Transverse colon (tissue), 4 donors: Measurements from ENCODE around the gene PDXP. TPM values are rescaled to one million over a fixed set of nuclear protein-coding genes. Genes with fewer than 3 reads are reported as not detected.

ENCODE experiments used
- DNase-seq: peaks from one replicate; pipeline ENCODE4 v3.0.0-alpha.2; 2019
- H3K27ac ChIP-seq, 4 donors: fragments of 200-600 bp; sonication (generic); 2 replicates each; pipeline ENCODE4 v1.5.1; 2016 to 2018; ENCODE audit warnings: inconsistent platforms in 4 of 4
- H3K27me3 ChIP-seq: fragments of 200-600 bp; sonication (generic); 2 replicates; pipeline ENCODE4 v1.5.1; 2017; ENCODE audit warnings: inconsistent platforms
- H3K36me3 ChIP-seq, 4 donors: fragments of 200-600 bp; sonication (generic); 2 replicates each; pipeline ENCODE4 v1.5.1; 2017 to 2019; ENCODE audit warnings: inconsistent platforms in 4 of 4
- H3K4me1 ChIP-seq, 4 donors: fragments of 200-600 bp; sonication (generic); 2 replicates each; pipeline ENCODE4 v1.5.1; 2017 to 2020; ENCODE audit warnings: inconsistent platforms in 4 of 4
- H3K4me3 ChIP-seq, 4 donors: fragments of 200-600 bp; sonication (generic); 1 replicate in 1 of 4; 2 replicates in 3 of 4; pipeline versions ENCODE4 v1.5.1 to v1.6.1; 2017 to 2019; ENCODE audit warnings: inconsistent platforms in 4 of 4
- H3K9me3 ChIP-seq, 2 donors: fragments of 200-600 bp; sonication (generic); 2 replicates each; pipeline ENCODE4 v1.5.1; 2017 to 2019; ENCODE audit warnings: inconsistent platforms in 2 of 2
- CTCF ChIP-seq, 5 experiments: fragments of 200-600 bp in 3 of 5; fragments of 450-650 bp in 2 of 5; sonication (generic) in 3 of 5; IDR thresholded peaks; 1 replicate in 2 of 5; 2 replicates in 3 of 5; pipeline ENCODE4 v1.5.1; 2016 to 2017; ENCODE audit warnings: antibody characterized with exemption in 5 of 5, inconsistent platforms in 3 of 5, mild to moderate bottlenecking in 2 of 5, moderate library complexity in 1 of 5
- EP300 ChIP-seq: sonication (generic); formaldehyde crosslinking; IDR thresholded peaks from one replicate; pipeline ENCODE4 v1.6.1; 2017; ENCODE audit warnings: antibody characterized with exemption, low read depth
- POLR2A ChIP-seq: fragments of 450-650 bp; IDR thresholded peaks from one replicate; pipeline ENCODE4 v1.6.1; 2016; ENCODE audit warnings: antibody characterized with exemption, mild to moderate bottlenecking, moderate library complexity
- POLR2AphosphoS5 ChIP-seq, 3 donors: sonication (generic); formaldehyde crosslinking; IDR thresholded peaks; one replicate each; pipeline ENCODE4 v1.6.1; 2016; ENCODE audit warnings: antibody characterized with exemption in 3 of 3
- WGBS, 2 donors: methylation state at CpG; one replicate each; pipeline ENCODE4 v1.1.5; 2018; ENCODE audit warnings: low coverage in 1 of 2; 5-methylcytosine and 5-hydroxymethylcytosine counted together
- in situ Hi-C, 4 donors: fragments of 200-750 bp; cut with MboI; loops; one replicate each; pipeline versions ENCODE4 v1.15.0 to v1.15.1; 2017; ENCODE audit warnings: low sequenced_read_pairs in 3 of 4, low pct_ligation_motif_present in 1 of 4, low pct_unique_long_range_greater_than_20kb in 1 of 4
- intact Hi-C: fragments of 100-400 bp; cut with DNase I; formaldehyde crosslinking; loops from one replicate; pipeline ENCODE4 v1.15.1; 2023; ENCODE audit warnings: low total_unique reads
- total RNA-seq, 4 donors: library from RNA; depleted of rRNA; stranded (reverse); fragments of >200 nt; gene quantifications; one replicate each; pipeline ENCODE4 v1.1.0, GENCODE V29; 2016

Gene PDXP
- total RNA-seq, 4 donors from 2014 or later = 28.9 to 126 (median 50.7) TPM

GRCh38 chr22:37624017-37624365, 34.5 kb upstream of the PDXP start:
- Histone ChIP-seq H3K4me1 (peaks cover 33 to 44% (median 39%) of the 10 kb centered on the region in 4 donors), H3K9me3 (no peaks in the 10 kb centered on the region), H3K4me3 (no peak overlapping the region), H3K27ac (peak overlapping the region; percentile 68 to 91 (median 76)), H3K36me3 (peaks cover 0 to under 1% (median 0%) of the 10 kb centered on the region in 4 donors), H3K27me3 (no peaks in the 10 kb centered on the region)
- in situ Hi-C loops = loop anchor here in 1 of 4 donors (10.0 kb wide), 1 partner anchor 61 kb away; the partner anchor contains the start of gene NOL12
- 15 to 46% methylated on average over 2 to 6 of the region's 6 CpGs for WGBS, 2 donors
- DNase-seq = peak; percentile 85
- peak in 2 of 3 donors; percentile 24 to 31 for TF ChIP-seq POLR2AphosphoS5 (IDR thresholded peaks at IDR 0.05)
- TF ChIP-seq POLR2A = peak; percentile 18
- no peak for TF ChIP-seq EP300
- intact Hi-C loops = no loop called here

GRCh38 chr22:37624876-37625275, 33.6 kb upstream of the PDXP start:
- TF ChIP-seq POLR2AphosphoS5 (IDR thresholded peaks at IDR 0.05) (no peak), EP300 (no peak), POLR2A (no peak), CTCF (IDR thresholded peaks at IDR 0.05) (no peak)
- no peaks in the 10 kb centered on the region for H3K36me3 ChIP-seq
- no peaks in the 10 kb centered on the region for H3K9me3 ChIP-seq
- H3K27ac ChIP-seq = peak overlapping the region in 3 of 4 donors; percentile 68 to 91 (median 72)
- peaks cover 33 to 44% (median 39%) of the 10 kb centered on the region in 4 donors for H3K4me1 ChIP-seq
- H3K27me3 ChIP-seq = no peaks in the 10 kb centered on the region
- WGBS, 2 donors = 84 to 93% methylated on average over 4 to 7 of the region's 7 CpGs
- H3K4me3 ChIP-seq = no peak overlapping the region
- in situ Hi-C loops (loop anchor here in 1 of 4 donors (10.0 kb wide), 1 partner anchor 60 kb away; the partner anchor contains the start of gene NOL12), intact Hi-C loops (no loop called here)
- no peak for DNase-seq

GRCh38 chr22:37625737-37626136, 32.8 kb upstream of the PDXP start:
- H3K9me3 ChIP-seq = no peaks in the 10 kb centered on the region
- in situ Hi-C loops = loop anchor here in 1 of 4 donors (10.0 kb wide), 1 partner anchor 59 kb away; the partner anchor contains the start of gene NOL12
- 80 to 83% methylated on average over 1 to 10 of the region's 14 CpGs for WGBS, 2 donors

GRCh38 chr22:37626144-37626543, 32.4 kb upstream of the PDXP start:
- peak; percentile 68 for DNase-seq
- no peak for TF ChIP-seq EP300
- TF ChIP-seq POLR2AphosphoS5 (IDR thresholded peaks at IDR 0.05) = peak in 2 of 3 donors; percentile 28 to 29
- no peak for TF ChIP-seq CTCF (IDR thresholded peaks at IDR 0.05)
- TF ChIP-seq POLR2A = no peak
- in situ Hi-C loops (loop anchor here in 1 of 4 donors (10.0 kb wide), 1 partner anchor 59 kb away; the partner anchor contains the start of gene NOL12), intact Hi-C loops (no loop called here)
- Histone ChIP-seq H3K9me3 (no peaks in the 10 kb centered on the region), H3K4me1 (peaks cover 33 to 44% (median 39%) of the 10 kb centered on the region in 4 donors), H3K4me3 (no peak overlapping the region), H3K36me3 (no peaks in the 10 kb centered on the region), H3K27me3 (no peaks in the 10 kb centered on the region), H3K27ac (peak overlapping the region; percentile 68 to 91 (median 76))
- 48% methylated on average over 11 of the region's 11 CpGs; no CpG with 5 or more reads in 1 of the 2 donors for WGBS, 2 donors

More at GRCh38 chr22:37625737-37626136, 32.8 kb upstream of the PDXP start:
- Histone ChIP-seq H3K27ac (peak overlapping the region; percentile 68 to 91 (median 76)), H3K27me3 (no peaks in the 10 kb centered on the region), H3K4me3 (no peak overlapping the region), H3K4me1 (peaks cover 33 to 44% (median 39%) of the 10 kb centered on the region in 4 donors), H3K36me3 (no peaks in the 10 kb centered on the region)
- intact Hi-C loops = no loop called here
- no peak for DNase-seq
- TF ChIP-seq POLR2A = no peak
- no peak for TF ChIP-seq EP300
- no peak for TF ChIP-seq POLR2AphosphoS5 (IDR thresholded peaks at IDR 0.05)
- no peak for TF ChIP-seq CTCF (IDR thresholded peaks at IDR 0.05)
